ENCODE results near the gene SAT2. TPM values are rescaled to one million over a fixed set of nuclear protein-coding genes. Genes with fewer than 3 reads are reported as not detected.

Gene SAT2
- total and polyA plus RNA-seq, 2 of the 13 experiments (the other 11 are each of a cell fraction or from before 2014, with no cell fraction given): 37.6 to 93.7 TPM

DNA sequence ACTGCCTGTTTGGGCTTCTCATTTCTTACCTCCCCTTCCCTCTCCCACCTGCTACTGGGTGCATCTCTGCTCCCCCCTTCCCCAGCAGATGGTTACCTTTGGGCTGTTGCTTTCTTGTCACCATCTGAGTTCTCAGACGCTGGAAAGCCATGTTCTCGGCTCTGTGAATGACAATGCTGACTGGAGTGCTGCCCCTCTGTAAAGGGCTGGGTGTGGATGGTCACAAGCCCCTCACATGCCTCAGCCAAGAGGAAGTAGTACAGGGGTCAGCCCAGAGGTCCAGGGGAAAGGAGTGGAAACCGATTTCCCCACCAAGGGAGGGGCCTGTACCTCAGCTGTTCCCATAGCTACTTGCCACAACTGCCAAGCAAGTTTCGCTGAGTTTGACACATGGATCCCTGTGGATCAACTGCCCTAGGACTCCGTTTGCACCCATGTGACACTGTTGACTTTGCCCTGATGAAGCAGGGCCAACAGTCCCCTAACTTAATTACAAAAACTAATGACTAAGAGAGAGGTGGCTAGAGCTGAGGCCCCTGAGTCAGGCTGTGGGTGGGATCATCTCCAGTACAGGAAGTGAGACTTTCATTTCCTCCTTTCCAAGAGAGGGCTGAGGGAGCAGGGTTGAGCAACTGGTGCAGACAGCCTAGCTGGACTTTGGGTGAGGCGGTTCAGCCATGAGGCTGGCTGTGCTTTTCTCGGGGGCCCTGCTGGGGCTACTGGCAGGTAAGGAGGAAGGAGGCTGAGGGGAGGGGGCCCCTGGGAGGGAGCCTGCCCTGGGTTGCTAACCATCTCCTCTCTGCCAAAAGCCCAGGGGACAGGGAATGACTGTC is 48.4 kb downstream of the SAT2 start, which contains the start of gene CD68 (continued):
- TF ChIP-seq, protein P1, sequence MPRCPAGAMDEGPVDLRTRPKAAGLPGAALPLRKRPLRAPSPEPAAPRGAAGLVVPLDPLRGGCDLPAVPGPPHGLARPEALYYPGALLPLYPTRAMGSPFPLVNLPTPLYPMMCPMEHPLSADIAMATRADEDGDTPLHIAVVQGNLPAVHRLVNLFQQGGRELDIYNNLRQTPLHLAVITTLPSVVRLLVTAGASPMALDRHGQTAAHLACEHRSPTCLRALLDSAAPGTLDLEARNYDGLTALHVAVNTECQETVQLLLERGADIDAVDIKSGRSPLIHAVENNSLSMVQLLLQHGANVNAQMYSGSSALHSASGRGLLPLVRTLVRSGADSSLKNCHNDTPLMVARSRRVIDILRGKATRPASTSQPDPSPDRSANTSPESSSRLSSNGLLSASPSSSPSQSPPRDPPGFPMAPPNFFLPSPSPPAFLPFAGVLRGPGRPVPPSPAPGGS (CRISPR knock-in tag; IDR thresholded peaks at IDR 0.05): no peak
- no peak; the same call in 1 of the 2 replicates for TF ChIP-seq ZNF124 (CRISPR knock-in tag; IDR thresholded peaks at IDR 0.05)
- peak; percentile 56; the same call in 1 of the 2 replicates for TF ChIP-seq ZNF558 (CRISPR knock-in tag; IDR thresholded peaks at IDR 0.05; ENCODE audit: borderline replicate concordance)
- TF ChIP-seq HMG20A (CRISPR knock-in tag; IDR thresholded peaks at IDR 0.05; ENCODE audit: borderline replicate concordance): 0 out of 2 replicates have a peak, but pooled peaks have one; percentile 13
- TF ChIP-seq FIP1L1 (IDR thresholded peaks at IDR 0.05; ENCODE audit: borderline replicate concordance, insufficient read depth, low read depth, low read length): no peak; the same call in 1 of the 2 replicates
- TF ChIP-seq ZNF430 (CRISPR knock-in tag; IDR thresholded peaks at IDR 0.05): peak; percentile 73; the same call in 1 of the 2 replicates
- TF ChIP-seq TBP (CRISPR knock-in tag; IDR thresholded peaks at IDR 0.05): 0 out of 2 replicates have a peak, but pooled peaks have one; percentile 26
- no peak for TF ChIP-seq PRMT3 (CRISPR knock-in tag; IDR thresholded peaks at IDR 0.05; ENCODE audit: borderline replicate concordance, low read depth)
- peak; percentile 70; the same call in 1 of the 2 replicates for TF ChIP-seq MXD4 (CRISPR knock-in tag; IDR thresholded peaks at IDR 0.05)
- TF ChIP-seq, protein P2, sequence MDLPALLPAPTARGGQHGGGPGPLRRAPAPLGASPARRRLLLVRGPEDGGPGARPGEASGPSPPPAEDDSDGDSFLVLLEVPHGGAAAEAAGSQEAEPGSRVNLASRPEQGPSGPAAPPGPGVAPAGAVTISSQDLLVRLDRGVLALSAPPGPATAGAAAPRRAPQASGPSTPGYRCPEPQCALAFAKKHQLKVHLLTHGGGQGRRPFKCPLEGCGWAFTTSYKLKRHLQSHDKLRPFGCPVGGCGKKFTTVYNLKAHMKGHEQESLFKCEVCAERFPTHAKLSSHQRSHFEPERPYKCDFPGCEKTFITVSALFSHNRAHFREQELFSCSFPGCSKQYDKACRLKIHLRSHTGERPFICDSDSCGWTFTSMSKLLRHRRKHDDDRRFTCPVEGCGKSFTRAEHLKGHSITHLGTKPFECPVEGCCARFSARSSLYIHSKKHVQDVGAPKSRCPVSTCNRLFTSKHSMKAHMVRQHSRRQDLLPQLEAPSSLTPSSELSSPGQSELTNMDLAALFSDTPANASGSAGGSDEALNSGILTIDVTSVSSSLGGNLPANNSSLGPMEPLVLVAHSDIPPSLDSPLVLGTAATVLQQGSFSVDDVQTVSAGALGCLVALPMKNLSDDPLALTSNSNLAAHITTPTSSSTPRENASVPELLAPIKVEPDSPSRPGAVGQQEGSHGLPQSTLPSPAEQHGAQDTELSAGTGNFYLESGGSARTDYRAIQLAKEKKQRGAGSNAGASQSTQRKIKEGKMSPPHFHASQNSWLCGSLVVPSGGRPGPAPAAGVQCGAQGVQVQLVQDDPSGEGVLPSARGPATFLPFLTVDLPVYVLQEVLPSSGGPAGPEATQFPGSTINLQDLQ (CRISPR knock-in tag; IDR thresholded peaks at IDR 0.05): peak; percentile 93
- no peak for TF ChIP-seq NFYC (CRISPR knock-in tag; IDR thresholded peaks at IDR 0.05)
- peak; percentile 87 to 88 for TF ChIP-seq POLR2A (IDR thresholded peaks at IDR 0.05; ENCODE audit: insufficient read depth in 1 of 2, low read depth in 2 of 2, low read length in 2 of 2)
- no peak for TF ChIP-seq ZNF329 (CRISPR knock-in tag; IDR thresholded peaks at IDR 0.05; ENCODE audit: low read depth)
- TF ChIP-seq MBNL3 (CRISPR knock-in tag; conservative IDR thresholded peaks at IDR 0.05): no peak
- TF ChIP-seq ZBTB20 (CRISPR knock-in tag; IDR thresholded peaks at IDR 0.05; ENCODE audit: borderline replicate concordance, low read depth): peak; percentile 62
- TF ChIP-seq REPIN1 (CRISPR knock-in tag; IDR thresholded peaks at IDR 0.05; ENCODE audit: borderline replicate concordance, low read depth): peak; percentile 67
- TF ChIP-seq FOSL1 (CRISPR knock-in tag; IDR thresholded peaks at IDR 0.05; ENCODE audit: borderline replicate concordance): 0 out of 2 replicates have a peak, but pooled peaks have one; percentile 29
- TF ChIP-seq, protein P3, sequence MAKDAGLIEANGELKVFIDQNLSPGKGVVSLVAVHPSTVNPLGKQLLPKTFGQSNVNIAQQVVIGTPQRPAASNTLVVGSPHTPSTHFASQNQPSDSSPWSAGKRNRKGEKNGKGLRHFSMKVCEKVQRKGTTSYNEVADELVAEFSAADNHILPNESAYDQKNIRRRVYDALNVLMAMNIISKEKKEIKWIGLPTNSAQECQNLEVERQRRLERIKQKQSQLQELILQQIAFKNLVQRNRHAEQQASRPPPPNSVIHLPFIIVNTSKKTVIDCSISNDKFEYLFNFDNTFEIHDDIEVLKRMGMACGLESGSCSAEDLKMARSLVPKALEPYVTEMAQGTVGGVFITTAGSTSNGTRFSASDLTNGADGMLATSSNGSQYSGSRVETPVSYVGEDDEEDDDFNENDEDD (CRISPR knock-in tag; IDR thresholded peaks at IDR 0.05; ENCODE audit: borderline replicate concordance): 0 out of 2 replicates have a peak, but pooled peaks have one; percentile 33
- TF ChIP-seq POLR2AphosphoS5 (IDR thresholded peaks at IDR 0.05; ENCODE audit: low read depth, low read length): peak; percentile 97
- no peak for TF ChIP-seq CCAR2 (optimal IDR thresholded peaks at IDR 0.05; ENCODE audit: low read depth, low read length)
- peak; percentile 86 for TF ChIP-seq ERF (CRISPR knock-in tag; IDR thresholded peaks at IDR 0.05)
- peak; percentile 51; the same call in 1 of the 2 replicates for TF ChIP-seq BORCS8-MEF2B (CRISPR knock-in tag; IDR thresholded peaks at IDR 0.05)
- TF ChIP-seq ZNF788 (CRISPR knock-in tag; IDR thresholded peaks at IDR 0.05; ENCODE audit: borderline replicate concordance): no peak; the same call in 1 of the 2 replicates
- TF ChIP-seq ZNF224 (CRISPR knock-in tag; IDR thresholded peaks at IDR 0.05): peak; percentile 91
- TF ChIP-seq CREB1 (IDR thresholded peaks at IDR 0.05): no peak
- TF ChIP-seq CREB1 (CRISPR knock-in tag; IDR thresholded peaks at IDR 0.05): peak; percentile 54; the same call in 1 of the 2 replicates

Data from HepG2 (cell line).